Measurements from ENCODE around the gene SLC35B2.

Gene SLC35B2

GRCh38 chr6:44246663-44247337 is 10.5 kb downstream of the SLC35B2 start, which contains the start of gene HSP90AB1 (continued):
- TF ChIP-seq ZNF169 (tag by site-specific recombination; IDR thresholded peaks at IDR 0.05) (no peak), ZNF747 (tag by site-specific recombination; IDR thresholded peaks at IDR 0.05) (0 out of 2 replicates have a peak, but pooled peaks have one; percentile 46), ZSCAN23 (tag by site-specific recombination; IDR thresholded peaks at IDR 0.05) (peak; percentile 60), ZNF248 (tag by site-specific recombination; IDR thresholded peaks at IDR 0.05) (no peak), KLF7 (tag by site-specific recombination; IDR thresholded peaks at IDR 0.05; ENCODE audit: borderline replicate concordance) (peak; percentile 78; the same call in 1 of the 2 replicates), GFI1B (tag by site-specific recombination; IDR thresholded peaks at IDR 0.05) (no peak), ZNF184 (tag by site-specific recombination; IDR thresholded peaks at IDR 0.05) (no peak), ZNF518A (tag by site-specific recombination; conservative IDR thresholded peaks at IDR 0.05; ENCODE audit: low read depth) (no peak; the same call in none of the 2 replicates), GLI2 (tag by site-specific recombination; IDR thresholded peaks at IDR 0.05; ENCODE audit: borderline replicate concordance, low read depth) (no peak; the same call in 1 of the 2 replicates), ZNF571 (tag by site-specific recombination; IDR thresholded peaks at IDR 0.05) (no peak), ZNF280D (tag by site-specific recombination; IDR thresholded peaks at IDR 0.05) (0 out of 2 replicates have a peak, but pooled peaks have one; percentile 44), KLF1 (tag by site-specific recombination; IDR thresholded peaks at IDR 0.05) (peak; percentile 52), ZNF174 (tag by site-specific recombination; IDR thresholded peaks at IDR 0.05) (no peak), ZFP69B (tag by site-specific recombination; IDR thresholded peaks at IDR 0.05) (peak; percentile 100), ZNF623 (tag by site-specific recombination; IDR thresholded peaks at IDR 0.05) (peak; percentile 27; the same call in 1 of the 2 replicates), SETDB1 (IDR thresholded peaks at IDR 0.05; ENCODE audit: insufficient read length, low read length) (no peak), ZNF114 (tag by site-specific recombination; IDR thresholded peaks at IDR 0.05) (no peak), HOXA7 (CRISPR knock-in tag; IDR thresholded peaks at IDR 0.05; ENCODE audit: borderline replicate concordance) (no peak), ZNF501 (tag by site-specific recombination; IDR thresholded peaks at IDR 0.05) (peak; percentile 85), ZNF416 (tag by site-specific recombination; IDR thresholded peaks at IDR 0.05) (no peak), ZBTB21 (tag by site-specific recombination; IDR thresholded peaks at IDR 0.05) (peak; percentile 94), REPIN1 (tag by site-specific recombination; IDR thresholded peaks at IDR 0.05; ENCODE audit: low read depth) (peak; percentile 70; the same call in 1 of the 2 replicates), GLIS2 (tag by site-specific recombination; IDR thresholded peaks at IDR 0.05) (no peak; the same call in 1 of the 2 replicates), REST (tag by site-specific recombination; IDR thresholded peaks at IDR 0.05) (peak; percentile 74; the same call in 1 of the 2 replicates), ZNF513 (tag by site-specific recombination; IDR thresholded peaks at IDR 0.05) (no peak), ZNF670 (tag by site-specific recombination; IDR thresholded peaks at IDR 0.05; ENCODE audit: low read depth) (no peak), ZNF221 (tag by site-specific recombination; IDR thresholded peaks at IDR 0.05; ENCODE audit: borderline replicate concordance) (no peak), ZNF366 (tag by site-specific recombination; conservative IDR thresholded peaks at IDR 0.05) (0 out of 2 replicates have a peak, but pooled peaks have one; percentile 7)

All from HEK293 (cell line).